ENCODE results near the gene ITPKC. TPM values are rescaled to one million over a fixed set of nuclear protein-coding genes. Genes with fewer than 3 reads are reported as not detected.

ITPKC gene
- total RNA-seq, 1 experiment from 2014 or later, result 5.1 TPM

Other genes with a start within 250 kb of the ITPKC start
- gene SHKBP1, start 140.2 kb upstream of the ITPKC start, total RNA-seq (2014; rRNA removed; shearing (Covaris generic)), result 26.6 and 30.9 TPM in 2 replicates
- gene LTBP4, start 115.7 kb upstream of the ITPKC start, total RNA-seq (2014; rRNA removed; shearing (Covaris generic)), result 4.7 and 5.6 TPM in 2 replicates
- 18.4 TPM in 2 replicates for gene NUMBL, start 26.5 kb upstream of the ITPKC start, total RNA-seq (2014; rRNA removed; shearing (Covaris generic))
- gene COQ8B, start 226 bp upstream of the ITPKC start, total RNA-seq (2014; rRNA removed; shearing (Covaris generic)), result 11.9 and 19.1 TPM in 2 replicates
- 0.21 and 0.39 TPM in 2 replicates for gene ACTMAP, start 33.4 kb downstream of the ITPKC start, total RNA-seq (2014; rRNA removed; shearing (Covaris generic))
- 42.3 and 71.7 TPM in 2 replicates for gene SNRPA, start 34.1 kb downstream of the ITPKC start, total RNA-seq (2014; rRNA removed; shearing (Covaris generic))
- 1.1 TPM in 1 of 2 replicates, not detected in the other for gene MIA, start 58.4 kb downstream of the ITPKC start, total RNA-seq (2014; rRNA removed; shearing (Covaris generic))
- gene RAB4B, start 61.1 kb downstream of the ITPKC start, total RNA-seq (2014; rRNA removed; shearing (Covaris generic)), result 15.9 and 18.8 TPM in 2 replicates
- gene EGLN2, start 82.1 kb downstream of the ITPKC start, total RNA-seq (2014; rRNA removed; shearing (Covaris generic)), result 25.7 and 30.5 TPM in 2 replicates
- not detected in 2 replicates for gene CYP2A6, start 133.3 kb downstream of the ITPKC start, total RNA-seq (2014; rRNA removed; shearing (Covaris generic))
- gene CYP2A7, start 165.1 kb downstream of the ITPKC start, total RNA-seq (2014; rRNA removed; shearing (Covaris generic)), result not detected in 2 replicates